ENCODE measurements around the gene VEGFC. TPM values are rescaled to one million over a fixed set of nuclear protein-coding genes. Genes with fewer than 3 reads are reported as not detected.

The VEGFC gene
- polyA plus RNA-seq, 1 donor = 8.4 TPM

- no peak for DNase-seq
These were observed 5.8 kb upstream of the VEGFC start for GRCh38 chr4:176798540-176798939.

GRCh38 chr4:176795441-176795840 lies 2.7 kb upstream of the VEGFC start:
- no peak for DNase-seq

- DNase-seq = no peak
These were observed 1.9 kb upstream of the VEGFC start for GRCh38 chr4:176794651-176795050.

GRCh38 chr4:176794151-176794550 lies 1.4 kb upstream of the VEGFC start:
- DNase-seq = no peak

GRCh38 chr4:176793060-176793605 lies 411 bp upstream of the VEGFC start:
- no peak for DNase-seq

GRCh38 chr4:176791591-176792325 lies 964 bp downstream of the VEGFC start:
- no peak for DNase-seq

GRCh38 chr4:176790398-176790797 lies 2.3 kb downstream of the VEGFC start:
- DNase-seq = no peak

- no peak for DNase-seq
These were observed 2.8 kb downstream of the VEGFC start for GRCh38 chr4:176789955-176790354.

- no peak for DNase-seq
These were observed 3.8 kb downstream of the VEGFC start for GRCh38 chr4:176788971-176789370.

GRCh38 chr4:176788248-176788647 lies 4.5 kb downstream of the VEGFC start:
- no peak for DNase-seq

GRCh38 chr4:176784816-176785215 lies 7.9 kb downstream of the VEGFC start:
- DNase-seq = no peak

GRCh38 chr4:176782794-176783193 lies 9.9 kb downstream of the VEGFC start:
- DNase-seq = no peak

GRCh38 chr4:176782191-176782590 lies 10.5 kb downstream of the VEGFC start:
- no peak for DNase-seq

- DNase-seq = no peak
These were observed 11.0 kb downstream of the VEGFC start for GRCh38 chr4:176781739-176782100.

- no peak for DNase-seq
These were observed 11.6 kb downstream of the VEGFC start for GRCh38 chr4:176780995-176781738.

- no peak for DNase-seq
These were observed 13.3 kb downstream of the VEGFC start for GRCh38 chr4:176779421-176779820.

GRCh38 chr4:176778491-176778890 lies 14.2 kb downstream of the VEGFC start:
- no peak for DNase-seq

- no peak for DNase-seq
These were observed 14.7 kb downstream of the VEGFC start for GRCh38 chr4:176778063-176778462.

- no peak for DNase-seq
These were observed 17.4 kb downstream of the VEGFC start for GRCh38 chr4:176775338-176775737.

- no peak for DNase-seq
These were observed 17.9 kb downstream of the VEGFC start for GRCh38 chr4:176774852-176775251.

GRCh38 chr4:176769514-176769913 lies 23.2 kb downstream of the VEGFC start:
- DNase-seq = no peak

- no peak for DNase-seq
These were observed 25.5 kb downstream of the VEGFC start for GRCh38 chr4:176767183-176767582.

GRCh38 chr4:176762661-176763308 lies 29.9 kb downstream of the VEGFC start:
- no peak for DNase-seq

All from hindlimb muscle (tissue), 1 donor.